GM19328 (cell line): ENCODE measurements around the gene PML.
"Not testable (repeated sequence)": the region's sequence is repeated elsewhere in the genome, so short reads cannot be mapped to it uniquely, and the experiment has no call there.

ENCODE experiments used
- ATAC-seq: cut with Tn5 transposase; IDR thresholded peaks from one replicate; pipeline ENCODE4 v1.9.1; 2021; ENCODE audit warnings: mild to moderate bottlenecking, moderate library complexity; ENCODE audit not compliant: unreplicated experiment

Gene PML

DNA sequence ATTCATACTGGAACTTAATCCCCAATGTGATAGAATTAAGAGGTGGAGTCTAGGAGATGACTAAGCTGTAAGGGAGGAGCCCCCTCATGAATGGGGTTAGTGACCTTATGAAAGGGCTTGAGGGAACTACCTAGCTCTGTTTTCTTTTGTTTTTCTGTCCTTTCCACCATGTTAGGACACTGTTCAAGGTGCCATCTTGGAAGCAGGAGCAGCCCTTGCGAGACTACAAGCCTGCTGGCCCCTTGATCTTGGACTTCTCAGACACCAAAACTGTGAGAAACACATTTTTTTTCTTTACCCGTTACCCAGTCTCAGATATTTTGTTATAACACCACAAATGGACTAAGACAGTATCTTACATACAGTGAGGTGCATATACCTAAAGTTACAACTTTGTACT is 61.3 kb downstream of the PML start:
- ATAC-seq = no peak

DNA sequence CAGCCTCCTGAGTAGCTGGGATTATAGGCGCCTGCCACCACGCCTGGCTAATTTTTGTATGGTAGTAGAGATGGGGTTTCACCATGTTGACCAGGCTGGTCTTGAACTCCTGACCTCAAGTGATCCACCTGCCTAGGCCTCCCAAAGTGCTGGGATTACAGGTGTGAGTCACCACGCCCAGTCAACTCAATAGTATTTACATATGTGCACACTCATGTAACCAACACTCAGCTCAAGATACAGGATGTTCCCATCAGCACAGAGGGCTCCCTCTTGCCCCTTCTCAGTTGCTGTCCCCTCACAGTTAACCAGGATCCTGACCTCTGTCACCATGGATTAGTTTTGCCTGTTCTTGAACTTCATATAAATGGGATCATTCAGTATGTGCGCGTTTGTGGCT is 61.8 kb downstream of the PML start:
- not testable (repeated sequence) for ATAC-seq

DNA sequence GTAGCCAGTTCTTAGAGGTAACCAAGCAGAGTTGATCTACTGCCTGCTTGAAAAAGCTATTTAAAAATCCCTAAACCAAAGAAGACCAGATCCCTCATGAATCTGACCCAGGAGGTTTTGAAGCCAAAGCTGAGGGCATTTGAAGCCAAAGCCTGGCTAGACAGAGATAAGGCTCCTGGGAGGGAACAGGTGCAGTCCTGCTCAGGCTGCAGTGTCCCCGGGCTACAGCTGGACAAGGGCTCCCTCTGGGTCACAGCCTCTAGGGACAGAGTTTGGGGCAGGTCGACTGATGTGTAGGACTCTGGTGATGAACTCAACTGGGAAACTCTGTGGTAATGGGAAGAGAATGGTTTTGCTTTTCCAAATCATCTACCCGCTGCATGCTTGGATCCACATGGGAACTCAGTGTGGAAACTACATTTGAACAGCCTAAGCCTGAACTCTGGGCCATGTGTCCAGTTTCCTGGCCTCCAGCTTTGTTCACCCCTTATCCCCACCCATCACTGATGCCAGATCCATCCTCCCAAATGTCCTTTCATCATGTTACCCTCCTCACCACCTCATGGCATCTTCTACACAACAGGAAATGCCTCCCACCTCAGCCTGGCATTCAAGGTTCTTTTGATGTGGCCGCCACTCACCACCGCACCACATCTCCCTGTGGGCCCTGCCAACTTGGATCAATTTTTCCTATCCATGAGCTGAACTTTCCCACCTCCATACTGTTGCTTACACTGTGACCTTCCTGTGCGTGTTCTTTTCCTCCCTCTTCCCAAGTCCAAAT is 64.7 kb downstream of the PML start:
- ATAC-seq = not testable (repeated sequence)

DNA sequence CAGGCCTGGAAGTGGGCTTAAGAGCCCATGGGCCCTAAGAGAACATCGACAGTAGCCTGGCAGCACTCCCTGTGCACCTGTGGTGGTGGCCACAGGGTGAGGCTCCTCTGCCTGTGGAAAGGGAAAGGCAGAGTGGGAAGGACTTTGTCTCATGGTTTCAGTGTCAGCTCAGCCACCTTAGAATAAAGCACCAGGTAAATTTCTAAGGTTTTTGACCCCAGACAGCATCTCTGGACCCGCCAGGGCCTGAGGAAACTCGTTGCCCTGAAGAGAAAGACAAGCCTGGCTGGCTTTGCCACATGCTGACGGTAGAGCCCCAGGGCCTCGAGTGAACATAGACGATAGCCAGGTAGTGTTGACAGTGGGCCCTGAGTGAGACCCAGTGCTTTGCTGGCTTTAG is 65.7 kb downstream of the PML start:
- no peak for ATAC-seq

DNA sequence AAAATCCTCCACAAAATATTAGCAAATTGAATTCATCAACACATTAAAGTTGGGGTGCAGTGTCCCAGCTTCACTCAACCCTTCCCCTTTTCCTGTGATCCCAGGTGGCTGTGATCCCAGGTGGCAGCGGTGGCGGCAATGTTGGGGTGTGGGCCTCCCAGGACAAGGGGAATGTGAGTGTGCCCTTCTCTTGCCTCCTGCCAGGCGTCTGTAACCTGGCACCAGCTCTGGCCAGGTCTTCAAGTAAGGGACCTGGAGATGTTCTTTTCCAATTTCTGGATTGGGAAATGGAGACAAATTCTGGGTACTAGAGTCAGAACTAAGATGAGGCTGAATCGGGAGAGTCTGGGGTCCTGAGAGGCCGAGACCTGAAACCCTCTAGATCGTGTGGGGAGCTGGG is 67.7 kb downstream of the PML start:
- no peak for ATAC-seq

DNA sequence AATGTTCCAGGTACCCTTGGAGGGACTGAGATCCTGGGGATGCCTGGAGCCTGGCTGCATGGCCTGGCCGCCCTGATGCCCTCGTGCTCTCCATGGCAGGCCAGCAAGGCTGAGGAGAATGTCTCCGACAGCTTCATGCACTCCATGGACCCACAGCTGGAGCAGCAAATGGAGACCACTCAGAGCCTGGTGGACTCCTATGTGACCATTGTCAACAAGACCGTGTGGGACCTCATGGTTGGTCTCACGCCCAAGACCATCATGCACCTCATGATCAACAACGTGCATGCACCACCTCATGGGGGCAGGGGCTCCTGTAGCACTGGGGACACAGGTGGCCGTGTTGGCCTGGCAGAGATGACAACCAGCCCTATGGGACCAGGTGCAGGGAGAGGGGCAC is 68.2 kb downstream of the PML start:
- no peak for ATAC-seq

DNA sequence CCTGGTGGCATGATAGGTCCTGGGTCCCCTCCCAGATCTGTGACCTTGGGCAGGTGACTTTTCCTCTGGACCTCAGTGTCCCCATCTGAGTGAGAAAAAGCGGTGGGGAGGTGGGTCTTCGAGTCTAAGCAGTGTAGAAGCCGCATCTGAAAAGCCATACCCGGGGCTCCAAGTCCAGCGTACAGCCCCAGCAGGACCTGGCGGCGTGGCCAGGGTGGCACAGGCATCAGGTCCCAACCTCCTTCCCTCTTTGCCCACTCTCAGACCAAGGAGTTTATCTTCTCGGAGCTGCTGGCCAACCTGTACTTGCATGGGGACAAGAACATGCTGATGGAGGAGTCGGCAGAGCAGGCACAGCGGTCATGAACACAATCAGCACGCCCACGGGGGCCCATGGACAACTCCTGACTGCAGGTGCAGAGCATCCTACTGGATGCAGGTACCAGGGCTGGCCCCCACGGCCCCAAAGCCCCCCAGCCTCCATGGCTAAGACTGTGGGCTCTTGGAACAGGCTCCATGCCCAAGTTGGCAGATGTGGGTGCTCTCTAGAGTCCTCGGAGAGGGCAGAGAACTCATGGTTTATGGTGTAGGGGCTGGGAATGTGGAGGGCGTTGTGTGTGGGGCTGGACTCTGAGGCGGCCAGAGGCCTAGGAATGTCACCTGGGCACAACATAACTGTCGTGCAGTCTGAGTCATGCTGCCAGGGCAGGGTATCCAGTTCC is 69.1 kb downstream of the PML start:
- not testable (repeated sequence) for ATAC-seq

DNA sequence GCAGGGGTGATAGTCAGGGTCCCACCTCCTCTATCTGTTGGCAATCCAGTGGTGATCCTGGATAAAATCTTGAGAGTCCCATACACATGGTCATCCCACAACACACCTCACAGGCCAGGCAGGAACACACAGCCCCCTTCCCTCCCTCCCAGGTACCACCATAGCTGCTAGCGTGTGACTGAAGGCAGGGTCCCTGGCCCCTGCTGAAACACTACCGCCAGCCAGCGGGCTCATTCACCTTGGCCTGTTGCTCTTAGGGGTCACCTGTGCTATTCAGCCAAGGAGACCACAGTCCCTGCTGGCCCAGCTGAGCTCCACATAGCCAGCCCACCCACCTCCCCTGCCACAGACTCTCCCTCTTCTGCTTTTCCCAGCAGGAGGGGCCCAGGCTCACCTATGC is 69.7 kb downstream of the PML start:
- ATAC-seq = not testable (repeated sequence)

DNA sequence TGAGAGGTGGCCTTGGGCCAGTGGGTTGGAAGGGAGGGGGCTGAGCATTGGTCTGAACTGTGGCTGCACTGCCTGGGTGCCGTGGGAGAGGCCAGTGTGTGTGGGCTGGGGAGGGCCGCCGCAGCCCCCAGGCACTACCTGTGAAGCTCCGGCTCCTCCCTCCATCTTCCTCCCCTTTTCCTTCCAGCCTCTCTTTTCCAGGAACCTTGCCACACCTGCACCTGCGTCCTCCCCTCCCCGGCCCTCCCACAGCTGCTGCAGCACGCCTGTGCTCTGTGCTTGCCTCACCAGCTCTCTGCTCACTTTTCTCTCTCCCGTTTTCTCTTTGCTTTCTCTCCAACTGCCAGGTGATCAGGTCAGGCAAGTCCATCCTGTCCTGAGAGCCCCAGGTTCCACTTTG is 70.3 kb downstream of the PML start:
- ATAC-seq = not testable (repeated sequence)

DNA sequence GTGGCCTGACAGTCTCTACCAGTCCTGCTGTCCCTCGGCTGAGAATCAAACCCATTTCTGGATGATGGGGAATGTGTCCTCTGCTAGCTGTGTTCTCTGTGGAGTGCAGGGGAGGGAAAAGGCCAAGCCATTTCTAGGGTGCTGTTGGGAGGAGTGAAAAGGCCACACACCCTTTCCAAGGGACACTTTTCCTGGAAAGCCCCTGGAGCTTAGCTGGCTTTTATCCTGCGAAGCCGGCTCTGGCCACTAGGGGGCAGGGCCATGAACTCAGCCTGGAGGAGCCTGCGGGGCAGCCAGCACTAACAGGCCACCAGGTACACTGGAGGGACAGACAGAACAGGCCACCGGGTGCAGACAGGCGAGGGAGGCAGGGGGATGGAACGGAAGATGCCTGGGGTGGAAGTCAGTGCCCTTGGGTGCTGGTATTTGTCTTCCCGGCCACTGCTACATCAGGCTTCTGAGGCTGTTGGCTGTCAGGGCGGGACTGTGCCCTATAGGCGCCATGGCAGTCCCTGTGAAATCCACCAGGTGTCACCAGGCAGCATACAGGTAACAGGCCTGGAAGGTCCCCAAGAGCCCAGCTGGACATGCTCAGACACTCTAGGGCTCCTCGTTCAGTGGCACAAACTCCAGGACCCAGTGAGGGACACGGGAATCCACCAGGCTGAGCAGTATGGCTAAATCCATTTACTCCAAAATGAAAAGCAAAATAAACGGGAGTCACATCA is 71.3 kb downstream of the PML start:
- not testable (repeated sequence) for ATAC-seq

DNA sequence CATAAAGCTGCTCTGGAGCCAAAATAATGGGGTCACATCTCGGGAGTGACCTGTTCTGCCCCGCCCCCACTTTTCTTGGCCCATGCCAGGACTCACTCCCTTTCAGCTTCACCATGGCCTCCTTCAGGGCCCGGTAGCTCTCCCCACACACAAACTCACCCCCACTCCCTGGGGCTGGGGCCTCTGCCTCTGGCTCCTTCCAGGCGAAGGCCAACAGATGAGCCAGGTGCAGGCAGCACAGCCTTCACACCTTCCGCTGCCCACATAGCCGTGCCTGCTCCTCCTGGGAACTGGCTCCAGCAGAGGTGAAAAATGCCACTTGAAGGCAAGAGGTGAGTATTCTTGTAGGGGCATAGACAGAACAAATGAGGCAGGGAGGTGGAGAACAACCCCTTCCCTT is 77.1 kb downstream of the PML start:
- ATAC-seq = not testable (repeated sequence)

DNA sequence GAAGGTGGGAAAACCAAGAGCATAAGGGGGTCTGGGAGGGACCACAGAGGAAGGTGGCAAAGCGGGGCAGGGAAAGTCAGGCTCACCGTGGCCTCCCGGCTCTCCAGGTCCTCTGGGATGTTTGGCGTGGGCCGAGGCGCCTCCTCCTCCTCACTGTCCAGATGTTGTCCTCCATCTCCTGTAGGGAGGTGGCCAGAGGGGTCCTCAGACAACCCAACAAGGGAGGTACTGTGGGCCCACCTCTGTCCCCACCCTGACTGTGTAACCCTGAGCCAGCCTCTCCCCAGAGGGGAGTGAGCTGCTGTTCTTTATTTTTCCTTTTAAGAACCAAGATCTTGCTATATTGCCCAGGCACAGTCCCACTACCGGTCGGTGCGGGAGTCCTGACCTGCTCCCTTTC is 77.6 kb downstream of the PML start:
- not testable (repeated sequence) for ATAC-seq

DNA sequence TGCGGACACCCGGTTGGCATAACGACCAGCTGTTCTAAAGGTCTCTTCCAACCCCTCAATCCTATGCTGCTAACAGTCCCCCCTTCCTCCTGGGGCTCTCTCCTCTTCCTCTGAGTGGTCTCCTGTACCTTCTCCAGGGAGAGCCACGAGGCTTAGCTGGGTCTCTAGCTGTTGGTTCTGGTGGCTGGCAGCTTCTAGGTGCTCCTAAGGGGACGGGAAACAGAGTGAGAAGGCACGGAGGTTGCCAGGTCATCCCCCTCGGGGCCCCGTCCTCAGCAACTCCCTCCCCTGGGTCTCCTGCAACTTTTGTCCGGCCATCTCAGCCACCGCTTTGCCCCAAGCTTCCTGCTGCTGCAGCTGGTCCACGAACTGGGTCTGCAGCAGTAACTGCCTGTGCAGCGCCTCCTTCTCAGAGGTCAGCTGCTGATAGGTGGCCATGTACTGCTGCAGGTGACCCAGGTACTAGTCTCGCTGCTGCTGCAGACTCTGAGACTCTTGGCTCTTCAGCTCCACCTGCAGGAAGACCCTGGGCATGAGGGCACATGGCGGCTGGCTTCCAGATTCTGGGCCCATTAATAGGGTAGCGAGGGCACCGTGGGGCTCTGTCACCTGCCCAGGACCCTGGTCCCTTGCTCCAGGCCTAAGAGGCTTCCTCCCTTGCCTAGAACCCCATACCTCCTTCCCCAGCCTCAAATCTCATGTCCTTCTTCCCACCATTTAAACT is 78.3 kb downstream of the PML start:
- not testable (repeated sequence) for ATAC-seq

DNA sequence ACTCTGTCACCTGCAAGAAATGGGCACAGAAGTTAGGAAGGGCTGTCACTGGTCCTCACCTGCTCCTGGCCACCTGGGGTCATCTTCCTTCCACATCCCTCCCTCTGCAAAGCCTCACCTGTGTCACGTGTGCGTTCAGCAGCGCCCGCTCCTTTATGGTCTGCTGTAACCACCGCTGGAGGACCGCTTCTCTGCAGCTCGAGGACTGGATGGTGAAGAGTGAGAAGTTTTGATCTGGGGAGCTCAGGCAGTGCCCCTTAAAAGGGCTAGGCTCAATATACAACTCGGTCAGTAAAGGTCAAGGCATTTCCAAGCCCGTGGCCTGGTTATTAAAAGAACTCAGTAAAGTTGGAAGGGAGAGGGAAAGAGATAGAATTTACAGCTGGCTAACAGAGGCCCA is 81.3 kb downstream of the PML start:
- ATAC-seq = not testable (repeated sequence)

DNA sequence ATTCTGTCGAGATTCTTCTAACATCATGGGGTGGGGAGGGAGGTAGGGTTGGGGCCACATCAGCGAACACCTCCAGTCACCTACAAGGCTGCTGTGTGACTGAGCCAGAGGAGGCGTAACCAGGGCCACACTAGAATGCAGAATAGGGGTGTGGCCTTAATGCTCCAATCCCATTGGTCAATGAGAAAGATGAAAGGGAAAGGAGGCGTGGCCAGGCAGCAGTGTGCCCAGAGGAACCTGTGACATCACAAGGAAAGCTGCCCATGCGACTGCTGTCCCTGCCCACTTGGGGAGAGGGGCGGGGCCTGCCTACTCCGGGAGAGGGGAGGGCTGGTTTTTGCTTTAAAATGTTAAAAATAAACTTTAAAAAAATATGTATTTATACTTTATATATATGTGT is 87.9 kb downstream of the PML start, which contains the start of gene GOLGA6A:
Gene GOLGA6A (minus strand): TSS at position 101 of the 400 bp plus-strand sequence. CDS start 41 bp downstream, at position 60.
- not testable (repeated sequence) for ATAC-seq

DNA sequence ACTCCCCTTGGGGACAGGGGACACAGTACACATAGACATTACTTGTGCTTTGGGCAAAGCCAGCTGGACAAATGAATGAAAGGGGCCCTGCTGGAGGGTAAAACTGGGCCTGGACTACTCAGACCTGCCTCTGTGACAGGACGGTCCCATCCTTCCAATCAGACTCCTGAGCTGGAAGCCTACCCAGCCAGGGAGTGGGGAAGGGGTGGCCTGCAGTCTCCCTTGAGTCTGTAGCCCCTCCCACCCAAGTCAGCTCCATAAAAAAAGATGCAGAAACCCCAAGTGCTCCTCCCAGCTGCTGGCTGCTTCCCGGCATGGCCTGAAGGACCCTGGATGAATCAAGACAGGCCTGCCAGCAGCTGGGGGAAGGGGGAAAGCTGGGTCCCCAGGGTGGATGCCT is 100.1 kb downstream of the PML start:
- ATAC-seq = not testable (repeated sequence)

DNA sequence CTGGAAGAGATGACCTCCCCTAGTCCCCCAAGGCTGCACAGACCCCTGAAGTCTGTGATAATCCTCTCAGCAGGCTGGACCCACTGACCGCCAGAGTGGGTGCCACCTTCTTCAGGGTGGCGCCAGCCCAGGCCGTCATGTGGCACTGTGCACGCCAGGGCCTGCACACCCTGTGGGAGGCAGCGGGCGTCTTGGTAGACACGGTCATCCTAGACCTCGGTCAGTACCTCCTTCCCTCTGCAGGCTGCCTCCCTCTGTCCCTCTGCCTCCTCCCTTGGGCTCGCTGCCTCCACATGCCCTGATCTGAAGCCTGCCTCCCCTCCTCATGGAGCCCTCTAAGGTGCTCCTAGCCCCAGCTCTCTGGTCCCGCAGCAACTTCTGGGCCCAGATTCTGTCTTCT is 101.1 kb downstream of the PML start:
- not testable (repeated sequence) for ATAC-seq

DNA sequence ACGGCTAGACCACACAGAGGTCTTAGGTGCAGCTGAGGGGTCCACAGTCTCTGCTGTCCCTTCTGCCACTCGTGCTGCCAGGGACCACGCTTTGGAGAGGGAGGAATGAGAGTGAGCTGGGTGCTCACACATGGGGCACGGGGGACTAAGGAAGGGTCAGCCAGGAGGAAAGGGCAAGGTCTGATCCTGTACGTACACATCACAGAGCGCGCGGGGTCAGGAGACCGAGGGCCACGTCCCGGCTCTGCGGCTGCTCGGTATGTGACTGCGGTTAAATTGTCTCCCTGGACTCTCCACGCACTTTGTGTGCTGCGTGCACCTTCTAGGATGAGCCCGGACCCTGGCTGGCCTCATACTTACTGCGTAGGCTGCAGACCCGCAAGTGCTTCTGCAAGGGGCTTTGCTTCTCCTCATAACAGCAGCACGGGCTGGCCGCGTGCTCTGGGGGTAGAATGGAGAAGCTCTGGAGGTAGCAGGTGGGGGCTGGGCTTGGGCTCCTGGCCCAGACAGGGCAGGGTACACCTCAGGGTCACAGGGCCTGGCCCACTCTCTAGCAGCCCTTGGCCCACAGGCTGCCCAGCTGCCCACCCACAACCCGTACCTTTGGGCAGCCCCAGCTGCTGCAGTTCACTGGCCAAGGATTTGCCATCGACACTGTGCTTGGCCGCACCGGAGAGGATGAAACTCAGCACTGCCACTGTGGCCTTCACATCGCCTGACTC is 102.4 kb downstream of the PML start:
- ATAC-seq = not testable (repeated sequence)
